SK-N-SH treated with all-trans-retinoic acid at 6 μM for 48 hours (cell line): ENCODE measurements around the gene ADORA1.

Experiments used
- ATAC-seq: fragments of 200-7000 bp; cut with Tn5 transposase; 3 replicates; pipeline ENCODE4 v1.9.1; 2020; ENCODE audit warnings: mild to moderate bottlenecking, moderate library complexity
- BACH2 ChIP-seq: fragments of 250-450 bp; sonication (Bioruptor Pico); IDR thresholded peaks from 2 replicates; pipeline ENCODE4 v1.9.0; 2021; ENCODE audit warnings: mild to moderate bottlenecking, borderline replicate concordance
- CSDC2 ChIP-seq: fragments of 250-450 bp; sonication (Bioruptor Pico); IDR thresholded peaks from 2 replicates; pipeline ENCODE4 v1.5.0; 2020; ENCODE audit warnings: mild to moderate bottlenecking, moderate library complexity
- ESRRG ChIP-seq: fragments of 250-450 bp; sonication (Bioruptor Pico); IDR thresholded peaks from 2 replicates; pipeline ENCODE4 v1.6.1; 2021; ENCODE audit warnings: mild to moderate bottlenecking
- GLIS3 ChIP-seq: fragments of 250-450 bp; sonication (Bioruptor Pico); IDR thresholded peaks from 2 replicates; pipeline ENCODE4 v1.5.0; 2020; ENCODE audit warnings: mild to moderate bottlenecking, moderate library complexity
- ISL1 ChIP-seq: fragments of 250-450 bp; sonication (Bioruptor Pico); IDR thresholded peaks from 2 replicates; pipeline ENCODE4 v2.1.2; 2022; ENCODE audit warnings: mild to moderate bottlenecking, moderate library complexity
- OSR1 ChIP-seq: fragments of 250-450 bp; sonication (Bioruptor Pico); IDR thresholded peaks from 2 replicates; pipeline ENCODE4 v1.8.0; 2022; ENCODE audit warnings: moderate library complexity, mild to moderate bottlenecking, inconsistent platforms
- RARB ChIP-seq: fragments of 250-450 bp; sonication (Bioruptor Pico); IDR thresholded peaks from 2 replicates; pipeline ENCODE4 v1.8.0; 2021; ENCODE audit warnings: mild to moderate bottlenecking, moderate library complexity
- SNAI2 ChIP-seq: fragments of 250-450 bp; sonication (Bioruptor Pico); IDR thresholded peaks from 2 replicates; pipeline ENCODE4 v1.5.0; 2020; ENCODE audit warnings: mild to moderate bottlenecking, moderate library complexity
- TCF4 ChIP-seq: fragments of 250-450 bp; sonication (Bioruptor Pico); IDR thresholded peaks from 2 replicates; pipeline ENCODE4 v1.8.0; 2021; ENCODE audit warnings: mild to moderate bottlenecking, moderate library complexity, borderline replicate concordance
- TOX ChIP-seq: fragments of 250-450 bp; sonication (Bioruptor Pico); IDR thresholded peaks from 2 replicates; pipeline ENCODE4 v1.8.0; 2021; ENCODE audit warnings: mild to moderate bottlenecking, moderate library complexity, borderline replicate concordance
- ZC3H10 ChIP-seq: fragments of 250-450 bp; sonication (Bioruptor Pico); IDR thresholded peaks from 2 replicates; pipeline ENCODE4 v1.5.1; 2021; ENCODE audit warnings: mild to moderate bottlenecking, moderate library complexity
- ZFP3 ChIP-seq: fragments of 250-450 bp; sonication (Bioruptor Pico); IDR thresholded peaks from 2 replicates; pipeline ENCODE4 v1.5.0; 2020; ENCODE audit warnings: mild to moderate bottlenecking, moderate library complexity
- ZFP30 ChIP-seq: fragments of 450-650 bp; formaldehyde crosslinking; IDR thresholded peaks from 2 replicates; pipeline ENCODE4 v1.5.0; 2022; ENCODE audit warnings: mild to moderate bottlenecking, moderate library complexity
- ZNF565 ChIP-seq: fragments of 450-650 bp; formaldehyde crosslinking; conservative IDR thresholded peaks from 2 replicates; pipeline ENCODE4 v1.5.0; 2020; ENCODE audit warnings: low read depth, mild to moderate bottlenecking, moderate library complexity
- ZNF70 ChIP-seq: fragments of 450-650 bp; formaldehyde crosslinking; IDR thresholded peaks from 2 replicates; pipeline ENCODE4 v1.5.0; 2020; ENCODE audit warnings: mild to moderate bottlenecking, moderate library complexity
- ZNF8 ChIP-seq: fragments of 450-650 bp; formaldehyde crosslinking; IDR thresholded peaks from 2 replicates; pipeline ENCODE4 v1.5.0; 2020; ENCODE audit warnings: mild to moderate bottlenecking, moderate library complexity
- TF ChIP-seq, protein P1 (sequence below): fragments of 250-450 bp; sonication (Bioruptor Pico); IDR thresholded peaks from 2 replicates; pipeline ENCODE4 v1.8.0; 2021; ENCODE audit warnings: low read depth, mild to moderate bottlenecking, moderate library complexity, borderline replicate concordance
- TF ChIP-seq, protein P2 (sequence below): fragments of 250-450 bp; sonication (Bioruptor Pico); IDR thresholded peaks from 2 replicates; pipeline ENCODE4 v1.5.1; 2020; ENCODE audit warnings: low read depth, mild to moderate bottlenecking, moderate library complexity
- TF ChIP-seq, protein P3 (sequence below): fragments of 250-450 bp; sonication (Bioruptor Pico); IDR thresholded peaks from 2 replicates; pipeline ENCODE4 v1.5.0; 2020; ENCODE audit warnings: mild to moderate bottlenecking, moderate library complexity
- TF ChIP-seq, protein P4 (sequence below): fragments of 250-450 bp; sonication (Bioruptor Pico); IDR thresholded peaks from 2 replicates; pipeline ENCODE4 v1.8.0; 2020; ENCODE audit warnings: mild to moderate bottlenecking, moderate library complexity, borderline replicate concordance

Gene ADORA1

DNA sequence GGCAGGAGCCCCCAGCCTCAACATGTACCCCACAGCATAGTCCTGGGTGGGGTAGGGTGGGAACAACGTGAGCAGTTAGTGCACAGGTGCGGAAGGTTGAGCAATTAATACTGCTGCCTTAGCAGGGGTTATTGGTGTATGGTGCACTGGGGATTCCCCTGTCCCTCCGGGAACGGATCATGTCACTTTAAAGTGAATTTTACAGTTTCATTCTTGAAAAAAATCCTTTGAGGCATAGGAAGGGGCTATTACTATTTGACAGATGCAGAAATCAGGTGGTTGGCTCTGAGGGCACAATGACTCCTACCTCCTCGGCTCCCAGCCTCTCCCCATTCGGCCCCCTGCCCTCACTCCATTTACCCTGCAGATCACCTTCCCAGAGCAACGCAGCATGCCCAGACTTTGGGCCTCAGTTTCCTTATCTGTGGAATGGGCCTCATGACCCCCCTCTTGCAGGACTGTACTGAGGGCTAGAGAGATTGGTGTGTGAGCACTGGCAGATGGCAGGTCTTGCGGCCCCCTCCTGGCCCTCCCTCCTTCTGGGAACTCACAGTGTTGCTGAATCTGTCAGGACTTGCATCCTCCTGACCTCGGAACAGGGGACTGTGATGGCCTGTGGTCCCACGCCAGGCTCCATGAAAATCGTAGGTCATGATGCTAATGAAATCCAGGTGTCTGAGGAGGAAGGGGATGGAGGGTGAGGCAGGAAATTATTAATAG, 53.2 kb downstream of the ADORA1 start (continued):
- TF ChIP-seq, protein P1, sequence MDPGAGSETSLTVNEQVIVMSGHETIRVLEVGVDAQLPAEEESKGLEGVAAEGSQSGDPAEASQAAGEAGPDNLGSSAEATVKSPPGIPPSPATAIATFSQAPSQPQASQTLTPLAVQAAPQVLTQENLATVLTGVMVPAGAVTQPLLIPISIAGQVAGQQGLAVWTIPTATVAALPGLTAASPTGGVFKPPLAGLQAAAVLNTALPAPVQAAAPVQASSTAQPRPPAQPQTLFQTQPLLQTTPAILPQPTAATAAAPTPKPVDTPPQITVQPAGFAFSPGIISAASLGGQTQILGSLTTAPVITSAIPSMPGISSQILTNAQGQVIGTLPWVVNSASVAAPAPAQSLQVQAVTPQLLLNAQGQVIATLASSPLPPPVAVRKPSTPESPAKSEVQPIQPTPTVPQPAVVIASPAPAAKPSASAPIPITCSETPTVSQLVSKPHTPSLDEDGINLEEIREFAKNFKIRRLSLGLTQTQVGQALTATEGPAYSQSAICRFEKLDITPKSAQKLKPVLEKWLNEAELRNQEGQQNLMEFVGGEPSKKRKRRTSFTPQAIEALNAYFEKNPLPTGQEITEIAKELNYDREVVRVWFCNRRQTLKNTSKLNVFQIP (CRISPR knock-in tag): no peak

DNA sequence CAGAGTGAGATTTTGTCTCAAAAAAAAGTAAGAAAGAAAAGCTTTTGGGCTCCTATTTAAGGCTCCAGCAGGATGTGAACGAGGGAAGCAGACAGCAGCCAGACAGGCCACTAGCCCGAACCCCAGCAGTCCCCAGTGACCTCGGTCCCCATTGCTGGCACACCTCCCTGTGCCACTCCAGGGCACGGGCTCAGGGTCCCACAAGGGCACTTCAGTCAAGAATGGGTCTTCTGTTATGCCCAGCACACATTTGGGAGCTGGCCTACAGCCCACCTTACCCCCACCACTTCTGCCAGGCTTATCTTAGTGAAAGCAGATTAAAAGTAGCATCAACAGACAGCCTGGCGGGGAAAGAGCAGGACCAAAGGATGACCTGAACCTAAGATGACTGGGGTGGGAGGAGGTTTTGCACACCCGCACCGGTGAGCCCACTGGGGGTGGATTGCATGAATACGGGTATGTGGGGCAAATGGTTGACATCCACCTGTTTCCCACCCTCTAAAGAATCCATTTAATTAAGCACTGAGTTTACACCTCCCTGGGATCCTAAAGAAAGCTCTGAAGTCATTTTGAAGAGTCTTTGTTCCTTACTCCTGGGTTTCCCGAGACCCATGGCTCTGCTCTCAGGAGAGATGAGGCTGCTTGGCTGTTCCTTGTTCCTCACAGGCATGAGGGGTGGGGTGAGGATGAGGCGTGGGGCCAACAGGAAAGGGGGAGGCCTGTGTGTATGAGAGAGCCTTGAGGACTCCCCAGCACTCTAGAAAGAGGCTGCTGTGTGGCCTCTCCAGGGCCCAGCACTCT, 54.3 kb downstream of the ADORA1 start:
- ATAC-seq: no peak
- TF ChIP-seq ESRRG (CRISPR knock-in tag) (no peak), CSDC2 (CRISPR knock-in tag) (no peak), ZFP30 (no peak), ZNF565 (no peak), BACH2 (no peak), SNAI2 (no peak), ZFP3 (no peak), ZC3H10 (CRISPR knock-in tag) (no peak), OSR1 (CRISPR knock-in tag) (no peak), ZNF70 (CRISPR knock-in tag) (no peak), ISL1 (no peak)
- TF ChIP-seq, protein P2, sequence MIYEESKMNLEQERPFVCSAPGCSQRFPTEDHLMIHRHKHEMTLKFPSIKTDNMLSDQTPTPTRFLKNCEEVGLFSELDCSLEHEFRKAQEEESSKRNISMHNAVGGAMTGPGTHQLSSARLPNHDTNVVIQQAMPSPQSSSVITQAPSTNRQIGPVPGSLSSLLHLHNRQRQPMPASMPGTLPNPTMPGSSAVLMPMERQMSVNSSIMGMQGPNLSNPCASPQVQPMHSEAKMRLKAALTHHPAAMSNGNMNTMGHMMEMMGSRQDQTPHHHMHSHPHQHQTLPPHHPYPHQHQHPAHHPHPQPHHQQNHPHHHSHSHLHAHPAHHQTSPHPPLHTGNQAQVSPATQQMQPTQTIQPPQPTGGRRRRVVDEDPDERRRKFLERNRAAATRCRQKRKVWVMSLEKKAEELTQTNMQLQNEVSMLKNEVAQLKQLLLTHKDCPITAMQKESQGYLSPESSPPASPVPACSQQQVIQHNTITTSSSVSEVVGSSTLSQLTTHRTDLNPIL: no peak
- TF ChIP-seq, protein P3, sequence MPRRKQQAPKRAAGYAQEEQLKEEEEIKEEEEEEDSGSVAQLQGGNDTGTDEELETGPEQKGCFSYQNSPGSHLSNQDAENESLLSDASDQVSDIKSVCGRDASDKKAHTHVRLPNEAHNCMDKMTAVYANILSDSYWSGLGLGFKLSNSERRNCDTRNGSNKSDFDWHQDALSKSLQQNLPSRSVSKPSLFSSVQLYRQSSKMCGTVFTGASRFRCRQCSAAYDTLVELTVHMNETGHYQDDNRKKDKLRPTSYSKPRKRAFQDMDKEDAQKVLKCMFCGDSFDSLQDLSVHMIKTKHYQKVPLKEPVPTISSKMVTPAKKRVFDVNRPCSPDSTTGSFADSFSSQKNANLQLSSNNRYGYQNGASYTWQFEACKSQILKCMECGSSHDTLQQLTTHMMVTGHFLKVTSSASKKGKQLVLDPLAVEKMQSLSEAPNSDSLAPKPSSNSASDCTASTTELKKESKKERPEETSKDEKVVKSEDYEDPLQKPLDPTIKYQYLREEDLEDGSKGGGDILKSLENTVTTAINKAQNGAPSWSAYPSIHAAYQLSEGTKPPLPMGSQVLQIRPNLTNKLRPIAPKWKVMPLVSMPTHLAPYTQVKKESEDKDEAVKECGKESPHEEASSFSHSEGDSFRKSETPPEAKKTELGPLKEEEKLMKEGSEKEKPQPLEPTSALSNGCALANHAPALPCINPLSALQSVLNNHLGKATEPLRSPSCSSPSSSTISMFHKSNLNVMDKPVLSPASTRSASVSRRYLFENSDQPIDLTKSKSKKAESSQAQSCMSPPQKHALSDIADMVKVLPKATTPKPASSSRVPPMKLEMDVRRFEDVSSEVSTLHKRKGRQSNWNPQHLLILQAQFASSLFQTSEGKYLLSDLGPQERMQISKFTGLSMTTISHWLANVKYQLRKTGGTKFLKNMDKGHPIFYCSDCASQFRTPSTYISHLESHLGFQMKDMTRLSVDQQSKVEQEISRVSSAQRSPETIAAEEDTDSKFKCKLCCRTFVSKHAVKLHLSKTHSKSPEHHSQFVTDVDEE: no peak
- TF ChIP-seq, protein P4, sequence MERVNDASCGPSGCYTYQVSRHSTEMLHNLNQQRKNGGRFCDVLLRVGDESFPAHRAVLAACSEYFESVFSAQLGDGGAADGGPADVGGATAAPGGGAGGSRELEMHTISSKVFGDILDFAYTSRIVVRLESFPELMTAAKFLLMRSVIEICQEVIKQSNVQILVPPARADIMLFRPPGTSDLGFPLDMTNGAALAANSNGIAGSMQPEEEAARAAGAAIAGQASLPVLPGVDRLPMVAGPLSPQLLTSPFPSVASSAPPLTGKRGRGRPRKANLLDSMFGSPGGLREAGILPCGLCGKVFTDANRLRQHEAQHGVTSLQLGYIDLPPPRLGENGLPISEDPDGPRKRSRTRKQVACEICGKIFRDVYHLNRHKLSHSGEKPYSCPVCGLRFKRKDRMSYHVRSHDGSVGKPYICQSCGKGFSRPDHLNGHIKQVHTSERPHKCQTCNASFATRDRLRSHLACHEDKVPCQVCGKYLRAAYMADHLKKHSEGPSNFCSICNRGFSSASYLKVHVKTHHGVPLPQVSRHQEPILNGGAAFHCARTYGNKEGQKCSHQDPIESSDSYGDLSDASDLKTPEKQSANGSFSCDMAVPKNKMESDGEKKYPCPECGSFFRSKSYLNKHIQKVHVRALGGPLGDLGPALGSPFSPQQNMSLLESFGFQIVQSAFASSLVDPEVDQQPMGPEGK: no peak

DNA sequence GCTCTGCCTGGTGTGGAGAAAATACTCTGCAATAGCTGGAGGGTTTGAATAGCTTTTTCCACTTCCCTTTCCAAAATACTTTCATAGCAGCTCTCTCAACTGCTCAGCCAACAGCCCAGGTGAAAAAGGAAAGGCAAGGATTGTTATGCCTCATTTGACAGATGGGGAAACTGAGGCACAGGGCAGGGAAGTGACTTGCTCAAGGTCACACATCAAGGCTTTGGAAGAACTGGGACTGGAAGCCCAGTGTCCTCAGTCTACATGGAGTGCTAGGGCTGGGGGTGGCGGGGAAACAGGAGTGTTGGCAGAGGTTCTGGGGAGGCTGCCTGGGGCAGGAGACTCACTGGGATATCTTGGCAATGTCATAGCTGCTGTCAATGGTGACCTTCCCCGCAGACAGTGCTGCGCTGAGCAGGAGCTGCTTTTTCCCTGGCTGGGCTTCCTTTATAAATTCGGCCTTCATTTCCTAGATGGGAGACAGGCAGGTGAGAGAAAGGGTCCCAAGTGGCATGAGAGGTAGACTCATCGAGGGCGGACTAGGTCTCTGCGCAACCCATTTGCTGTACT, 54.9 kb downstream of the ADORA1 start:
- ATAC-seq: no peak
- TF ChIP-seq ZNF565: no peak
- TF ChIP-seq TCF4 (CRISPR knock-in tag): no peak
- TF ChIP-seq ZFP30: no peak
- no peak for TF ChIP-seq ZNF8 (CRISPR knock-in tag)
- TF ChIP-seq BACH2: no peak
- no peak for TF ChIP-seq CSDC2 (CRISPR knock-in tag)
- TF ChIP-seq RARB: no peak
- TF ChIP-seq TOX (CRISPR knock-in tag): no peak

DNA sequence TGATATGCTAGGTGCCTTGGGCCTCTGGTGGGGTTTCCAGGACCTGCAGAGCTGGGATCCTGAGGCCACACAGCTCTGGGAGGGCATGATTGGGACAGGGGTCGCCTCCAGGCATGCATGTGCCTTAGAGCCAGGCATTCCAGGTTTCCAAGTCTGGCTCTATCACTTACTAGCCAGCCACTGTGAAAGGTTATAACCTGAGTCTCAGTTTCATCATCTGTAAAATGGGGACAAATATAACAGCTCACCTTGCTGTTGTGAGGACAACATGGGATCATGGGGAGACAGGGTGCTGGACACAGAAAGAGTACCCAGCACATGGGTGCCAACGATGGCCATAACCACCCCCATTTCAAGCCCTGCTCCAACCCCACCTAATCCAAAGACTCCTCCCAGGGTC, 56.3 kb downstream of the ADORA1 start:
- TF ChIP-seq GLIS3 (CRISPR knock-in tag) (no peak), ISL1 (no peak), ZNF70 (CRISPR knock-in tag) (no peak)
- ATAC-seq: no peak
